ENCODE results near the gene MOB3B. TPM values are rescaled to one million over a fixed set of nuclear protein-coding genes. Genes with fewer than 3 reads are reported as not detected.

The MOB3B gene
- total and polyA plus RNA-seq, 2 donors = 2.3 to 7.8 TPM

DNA sequence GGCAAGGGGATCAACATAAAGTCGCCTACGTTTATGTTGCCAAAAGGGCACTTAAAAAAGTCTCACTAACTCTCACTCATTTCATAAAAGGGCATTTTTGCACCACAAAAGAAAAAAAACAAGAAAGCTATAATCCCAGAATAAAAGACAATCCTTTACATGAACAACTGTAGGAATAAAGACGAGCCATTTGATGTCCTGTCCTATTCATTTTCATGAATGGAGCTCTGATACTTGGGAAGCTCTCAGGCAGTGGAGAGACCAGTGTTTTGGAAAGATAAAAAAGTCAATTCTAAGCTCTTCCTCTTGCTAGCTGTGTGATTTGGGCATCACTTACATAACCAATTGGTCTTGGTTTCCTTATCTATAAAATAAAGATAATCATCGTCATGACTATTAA, 137.2 kb downstream of the MOB3B start:
- no peak overlapping the region for H3K27ac ChIP-seq (ENCODE audit: low read depth in 1 of 2, low read length in 1 of 2)
- H3K36me3 ChIP-seq (ENCODE audit: control insufficient read depth in 2 of 2, insufficient read depth in 2 of 2, low read length in 1 of 2) = no peaks in the 10 kb centered on the region
- no peaks in the 10 kb centered on the region for H3K4me1 ChIP-seq (ENCODE audit: control insufficient read depth in 2 of 2, insufficient read depth in 2 of 2, low read length in 2 of 2)
- H3K27me3 ChIP-seq (ENCODE audit: control insufficient read depth in 2 of 2, insufficient read depth in 1 of 2, low read length in 1 of 2) = no peaks in the 10 kb centered on the region
- DNase-seq (ENCODE audit: low read depth in 6 of 9, low spot score in 9 of 9) = no peak
- no peaks in the 10 kb centered on the region for H3K9me3 ChIP-seq (ENCODE audit: control insufficient read depth in 2 of 2, insufficient read depth in 1 of 2, low read length in 1 of 2)
- 98% methylated on average over 4 of the region's 4 CpGs for WGBS
- no peak overlapping the region for H3K4me3 ChIP-seq (ENCODE audit: low read length in 2 of 2)

DNA sequence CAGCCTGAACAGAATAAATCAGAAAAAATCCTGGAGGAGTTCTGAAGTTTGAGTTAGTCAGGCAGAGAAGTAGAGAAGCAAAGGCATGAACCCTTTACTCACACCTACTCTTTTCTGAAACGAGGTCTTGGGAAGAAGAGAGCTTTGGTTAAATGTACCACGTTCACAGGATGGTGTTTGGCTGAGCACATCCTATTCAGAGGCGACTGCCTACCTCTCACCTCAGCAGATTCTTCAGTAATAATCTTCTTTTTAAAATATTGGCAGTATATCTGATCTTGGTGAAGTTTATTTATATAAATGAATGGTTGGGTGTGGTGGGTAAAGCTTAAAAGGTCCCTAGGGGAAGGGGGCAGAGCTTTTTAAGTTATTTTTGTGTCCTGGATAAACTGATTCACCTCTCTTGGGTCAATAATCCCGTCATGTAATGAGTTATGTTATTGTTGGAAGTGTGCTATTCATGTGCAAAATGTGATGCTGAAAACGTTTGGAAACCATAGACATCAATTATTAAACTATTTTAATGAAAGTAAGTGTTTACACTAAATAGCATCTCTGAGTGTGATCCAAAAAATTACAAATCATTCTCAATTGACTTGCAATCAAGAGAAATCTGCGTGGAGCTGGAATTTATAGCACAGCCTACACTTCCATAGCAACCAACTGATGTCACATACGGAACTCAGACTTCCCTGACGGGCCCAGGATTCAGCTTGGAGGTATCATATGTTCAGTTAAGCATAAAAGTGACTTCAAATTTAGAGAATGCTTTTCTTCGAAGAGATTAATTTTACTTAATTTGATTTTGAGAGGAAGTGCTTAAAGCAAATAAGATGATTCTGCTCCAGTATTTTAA, 138.3 kb downstream of the MOB3B start:
- Histone ChIP-seq H3K9me3 (ENCODE audit: control insufficient read depth in 2 of 2, insufficient read depth in 1 of 2, low read length in 1 of 2) (no peaks in the 10 kb centered on the region), H3K4me1 (ENCODE audit: control insufficient read depth in 2 of 2, insufficient read depth in 2 of 2, low read length in 2 of 2) (no peaks in the 10 kb centered on the region), H3K27ac (ENCODE audit: low read depth in 1 of 2, low read length in 1 of 2) (no peak overlapping the region), H3K27me3 (ENCODE audit: control insufficient read depth in 2 of 2, insufficient read depth in 1 of 2, low read length in 1 of 2) (no peaks in the 10 kb centered on the region), H3K36me3 (ENCODE audit: control insufficient read depth in 2 of 2, insufficient read depth in 2 of 2, low read length in 1 of 2) (no peaks in the 10 kb centered on the region), H3K4me3 (ENCODE audit: low read length in 2 of 2) (no peak overlapping the region)
- WGBS = 95% methylated on average over 9 of the region's 9 CpGs
- DNase-seq (ENCODE audit: low read depth in 6 of 9, low spot score in 9 of 9) = no peak

DNA sequence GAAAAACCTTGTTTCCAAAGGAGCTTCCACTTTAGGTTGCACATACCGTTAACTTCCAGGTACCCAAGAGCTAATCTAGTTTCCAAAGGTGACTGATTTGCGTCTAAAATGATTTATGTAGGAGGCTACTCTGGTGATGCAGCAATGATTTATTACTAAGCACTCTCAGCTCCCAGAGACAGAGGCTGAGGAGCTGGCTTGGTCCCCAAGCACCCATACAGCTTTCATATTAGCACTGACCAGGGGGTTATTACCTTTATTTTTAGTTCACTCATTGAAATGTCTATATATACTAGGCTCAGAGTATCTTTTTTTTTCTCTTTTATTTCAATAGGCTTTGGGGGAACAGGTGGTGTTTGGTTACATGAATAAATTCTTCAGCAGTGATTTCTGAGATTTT, 141.5 kb downstream of the MOB3B start:
- Histone ChIP-seq H3K27ac (ENCODE audit: low read depth in 1 of 2, low read length in 1 of 2) (no peak overlapping the region), H3K4me1 (ENCODE audit: control insufficient read depth in 2 of 2, insufficient read depth in 2 of 2, low read length in 2 of 2) (no peaks in the 10 kb centered on the region), H3K9me3 (ENCODE audit: control insufficient read depth in 2 of 2, insufficient read depth in 1 of 2, low read length in 1 of 2) (no peaks in the 10 kb centered on the region), H3K36me3 (ENCODE audit: control insufficient read depth in 2 of 2, insufficient read depth in 2 of 2, low read length in 1 of 2) (no peaks in the 10 kb centered on the region), H3K27me3 (ENCODE audit: control insufficient read depth in 2 of 2, insufficient read depth in 1 of 2, low read length in 1 of 2) (no peaks in the 10 kb centered on the region), H3K4me3 (ENCODE audit: low read length in 2 of 2) (no peak overlapping the region)
- WGBS = 94% methylated on average over 2 of the region's 2 CpGs
- DNase-seq (ENCODE audit: low read depth in 6 of 9, low spot score in 9 of 9) = no peak

DNA sequence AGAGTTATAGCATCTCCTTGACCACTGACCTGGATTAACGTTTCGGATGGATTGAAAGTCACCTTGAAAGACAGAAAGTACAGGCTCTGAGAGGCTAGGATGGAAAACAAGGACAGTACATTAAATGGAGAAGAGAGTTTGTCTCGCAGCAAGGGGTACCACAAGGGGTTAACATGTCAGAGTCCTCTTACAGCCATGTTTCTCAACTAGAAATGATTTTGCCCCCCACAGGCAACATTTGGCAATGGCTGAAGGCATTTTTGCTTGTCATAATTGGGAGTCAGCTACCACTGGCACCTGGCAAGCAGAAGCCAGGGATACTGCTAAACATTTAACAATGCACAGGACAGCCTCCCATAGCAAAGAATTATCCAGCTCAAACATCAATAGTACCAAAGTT, 141.9 kb downstream of the MOB3B start:
- no peaks in the 10 kb centered on the region for H3K9me3 ChIP-seq (ENCODE audit: control insufficient read depth in 2 of 2, insufficient read depth in 1 of 2, low read length in 1 of 2)
- no peak for DNase-seq (ENCODE audit: low read depth in 6 of 9, low spot score in 9 of 9)
- no peaks in the 10 kb centered on the region for H3K36me3 ChIP-seq (ENCODE audit: control insufficient read depth in 2 of 2, insufficient read depth in 2 of 2, low read length in 1 of 2)
- 95% methylated on average over 3 of the region's 3 CpGs for WGBS
- H3K4me1 ChIP-seq (ENCODE audit: control insufficient read depth in 2 of 2, insufficient read depth in 2 of 2, low read length in 2 of 2) = no peaks in the 10 kb centered on the region
- H3K4me3 ChIP-seq (ENCODE audit: low read length in 2 of 2) = no peak overlapping the region
- no peak overlapping the region for H3K27ac ChIP-seq (ENCODE audit: low read depth in 1 of 2, low read length in 1 of 2)
- H3K27me3 ChIP-seq (ENCODE audit: control insufficient read depth in 2 of 2, insufficient read depth in 1 of 2, low read length in 1 of 2) = no peaks in the 10 kb centered on the region

GRCh38 chr9:27386571-27387091, 143.0 kb downstream of the MOB3B start:
- Histone ChIP-seq H3K27me3 (ENCODE audit: control insufficient read depth in 2 of 2, insufficient read depth in 1 of 2, low read length in 1 of 2) (no peaks in the 10 kb centered on the region), H3K27ac (ENCODE audit: low read depth in 1 of 2, low read length in 1 of 2) (no peak overlapping the region), H3K4me1 (ENCODE audit: control insufficient read depth in 2 of 2, insufficient read depth in 2 of 2, low read length in 2 of 2) (no peaks in the 10 kb centered on the region), H3K9me3 (ENCODE audit: control insufficient read depth in 2 of 2, insufficient read depth in 1 of 2, low read length in 1 of 2) (no peaks in the 10 kb centered on the region), H3K36me3 (ENCODE audit: control insufficient read depth in 2 of 2, insufficient read depth in 2 of 2, low read length in 1 of 2) (no peaks in the 10 kb centered on the region), H3K4me3 (ENCODE audit: low read length in 2 of 2) (no peak overlapping the region)
- 94% methylated on average over 4 of the region's 4 CpGs for WGBS
- DNase-seq (ENCODE audit: low read depth in 6 of 9, low spot score in 9 of 9) = no peak

DNA sequence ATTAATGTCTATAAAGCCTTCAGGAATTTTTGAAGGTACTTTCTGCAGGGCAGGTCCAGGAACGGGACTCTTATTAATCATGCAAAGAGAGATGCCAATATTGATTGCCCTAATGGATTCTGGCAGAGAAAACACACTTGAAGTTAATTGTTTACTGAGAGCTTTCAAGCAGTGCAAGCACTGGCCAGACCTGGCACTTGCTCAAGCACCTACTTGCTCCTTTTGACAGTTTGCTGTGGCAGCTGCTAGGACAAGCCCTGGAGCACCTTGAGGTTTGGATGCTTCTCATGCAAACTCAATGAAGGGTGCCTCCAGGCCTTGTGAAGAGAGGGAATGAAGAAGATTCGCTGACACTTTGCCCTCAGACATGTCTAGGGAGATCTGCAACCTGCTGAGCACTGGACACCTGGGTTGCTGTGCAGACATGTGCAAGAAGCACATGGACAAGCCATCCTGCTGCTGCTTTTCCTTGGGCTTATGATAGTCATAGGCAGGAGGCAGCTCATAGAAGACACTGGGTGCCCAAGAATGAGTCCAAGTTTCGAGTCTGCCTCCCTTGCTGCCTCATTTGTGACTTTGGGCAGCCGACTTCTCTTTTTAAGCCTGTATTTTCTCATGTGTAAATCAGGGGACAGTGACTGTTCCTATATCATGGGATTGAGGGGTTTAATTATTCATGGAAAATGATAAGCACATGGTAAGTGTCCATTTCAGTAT, 143.8 kb downstream of the MOB3B start:
- no peak for DNase-seq (ENCODE audit: low read depth in 6 of 9, low spot score in 9 of 9)
- Histone ChIP-seq H3K36me3 (ENCODE audit: control insufficient read depth in 2 of 2, insufficient read depth in 2 of 2, low read length in 1 of 2) (no peaks in the 10 kb centered on the region), H3K27ac (ENCODE audit: low read depth in 1 of 2, low read length in 1 of 2) (no peak overlapping the region), H3K27me3 (ENCODE audit: control insufficient read depth in 2 of 2, insufficient read depth in 1 of 2, low read length in 1 of 2) (no peaks in the 10 kb centered on the region), H3K4me3 (ENCODE audit: low read length in 2 of 2) (no peak overlapping the region), H3K4me1 (ENCODE audit: control insufficient read depth in 2 of 2, insufficient read depth in 2 of 2, low read length in 2 of 2) (no peaks in the 10 kb centered on the region), H3K9me3 (ENCODE audit: control insufficient read depth in 2 of 2, insufficient read depth in 1 of 2, low read length in 1 of 2) (no peaks in the 10 kb centered on the region)
- WGBS = 90% methylated on average over 4 of the region's 4 CpGs

DNA sequence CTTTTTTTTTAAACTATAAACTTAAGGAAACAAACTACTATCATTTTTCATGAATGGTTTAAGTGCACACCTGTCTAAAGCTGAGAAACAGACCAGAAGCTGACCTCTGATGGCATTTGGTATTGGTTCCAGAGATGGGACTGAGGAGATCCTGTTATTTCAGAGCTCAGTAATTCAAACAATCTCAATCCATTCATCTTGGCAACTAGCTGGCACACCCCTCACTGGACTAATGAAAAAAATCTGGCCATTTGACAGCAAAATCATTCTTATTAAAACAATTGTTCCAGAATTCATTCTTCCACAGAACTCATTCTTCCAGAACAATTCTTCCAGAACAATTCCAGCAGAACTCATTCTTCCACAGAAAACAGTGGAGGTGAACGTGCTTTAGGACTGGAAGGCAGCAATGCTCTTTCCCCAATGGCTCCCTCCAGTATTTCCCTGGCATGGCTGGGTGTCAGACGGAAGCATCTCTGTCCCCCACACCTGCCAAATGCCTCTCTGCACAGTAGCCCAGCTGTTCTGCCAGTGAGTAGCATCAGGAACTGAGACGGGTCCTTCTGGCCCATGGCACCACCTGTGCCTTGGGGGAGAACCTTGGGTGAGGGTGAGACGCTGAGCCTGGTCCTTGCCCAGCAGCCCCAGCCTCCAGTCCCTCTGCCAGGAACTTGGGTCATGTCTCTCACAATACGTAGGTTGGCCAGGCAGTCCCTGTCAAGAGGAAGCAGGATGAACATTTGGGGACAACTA, 145.2 kb downstream of the MOB3B start:
- no peaks in the 10 kb centered on the region for H3K4me1 ChIP-seq (ENCODE audit: control insufficient read depth in 2 of 2, insufficient read depth in 2 of 2, low read length in 2 of 2)
- no peak for DNase-seq (ENCODE audit: low read depth in 6 of 9, low spot score in 9 of 9)
- H3K36me3 ChIP-seq (ENCODE audit: control insufficient read depth in 2 of 2, insufficient read depth in 2 of 2, low read length in 1 of 2) = no peaks in the 10 kb centered on the region
- no peak overlapping the region for H3K27ac ChIP-seq (ENCODE audit: low read depth in 1 of 2, low read length in 1 of 2)
- 91% methylated on average over 5 of the region's 5 CpGs for WGBS
- H3K4me3 ChIP-seq (ENCODE audit: low read length in 2 of 2) = no peak overlapping the region
- no peaks in the 10 kb centered on the region for H3K9me3 ChIP-seq (ENCODE audit: control insufficient read depth in 2 of 2, insufficient read depth in 1 of 2, low read length in 1 of 2)
- H3K27me3 ChIP-seq (ENCODE audit: control insufficient read depth in 2 of 2, insufficient read depth in 1 of 2, low read length in 1 of 2) = no peaks in the 10 kb centered on the region

GRCh38 chr9:27383524-27383923, 146.1 kb downstream of the MOB3B start:
- no peaks in the 10 kb centered on the region for H3K27me3 ChIP-seq (ENCODE audit: control insufficient read depth in 2 of 2, insufficient read depth in 1 of 2, low read length in 1 of 2)
- no peaks in the 10 kb centered on the region for H3K9me3 ChIP-seq (ENCODE audit: control insufficient read depth in 2 of 2, insufficient read depth in 1 of 2, low read length in 1 of 2)
- peaks cover 0 to 4% of the 10 kb centered on the region in 2 donors for H3K4me1 ChIP-seq (ENCODE audit: control insufficient read depth in 2 of 2, insufficient read depth in 2 of 2, low read length in 2 of 2)
- no peak overlapping the region for H3K27ac ChIP-seq (ENCODE audit: low read depth in 1 of 2, low read length in 1 of 2)
- no peak overlapping the region for H3K4me3 ChIP-seq (ENCODE audit: low read length in 2 of 2)
- DNase-seq (ENCODE audit: low read depth in 6 of 9, low spot score in 9 of 9) = no peak
- WGBS = 95% methylated on average over 1 of the region's 1 CpG
- no peaks in the 10 kb centered on the region for H3K36me3 ChIP-seq (ENCODE audit: control insufficient read depth in 2 of 2, insufficient read depth in 2 of 2, low read length in 1 of 2)

DNA sequence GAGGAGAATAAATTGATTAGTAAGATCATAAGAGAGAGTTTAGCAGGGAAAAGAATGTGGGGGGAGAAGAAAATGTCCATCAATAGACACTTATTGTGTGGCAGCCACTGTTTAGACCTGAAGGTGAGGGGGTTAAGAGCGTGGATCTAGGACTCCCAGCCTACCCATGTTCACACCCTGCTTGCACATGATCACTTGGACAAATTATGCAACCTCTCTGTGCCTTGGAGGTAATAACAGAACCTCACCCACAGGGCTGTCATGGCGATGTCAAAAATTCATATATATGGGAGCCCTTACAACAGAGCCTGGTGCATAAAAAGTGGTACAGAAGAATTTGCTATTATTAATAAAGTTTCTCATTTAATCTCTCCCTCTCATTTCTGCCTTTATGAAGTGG, 146.6 kb downstream of the MOB3B start:
- H3K27ac ChIP-seq (ENCODE audit: low read depth in 1 of 2, low read length in 1 of 2) = no peak overlapping the region
- H3K4me3 ChIP-seq (ENCODE audit: low read length in 2 of 2) = no peak overlapping the region
- H3K9me3 ChIP-seq (ENCODE audit: control insufficient read depth in 2 of 2, insufficient read depth in 1 of 2, low read length in 1 of 2) = no peaks in the 10 kb centered on the region
- H3K36me3 ChIP-seq (ENCODE audit: control insufficient read depth in 2 of 2, insufficient read depth in 2 of 2, low read length in 1 of 2) = no peaks in the 10 kb centered on the region
- peaks cover 0 to 4% of the 10 kb centered on the region in 2 donors for H3K4me1 ChIP-seq (ENCODE audit: control insufficient read depth in 2 of 2, insufficient read depth in 2 of 2, low read length in 2 of 2)
- WGBS = 98% methylated on average over 2 of the region's 2 CpGs
- no peaks in the 10 kb centered on the region for H3K27me3 ChIP-seq (ENCODE audit: control insufficient read depth in 2 of 2, insufficient read depth in 1 of 2, low read length in 1 of 2)
- DNase-seq (ENCODE audit: low read depth in 6 of 9, low spot score in 9 of 9) = no peak
